Measurements from ENCODE around the gene SUMF1.

The SUMF1 gene

DNA sequence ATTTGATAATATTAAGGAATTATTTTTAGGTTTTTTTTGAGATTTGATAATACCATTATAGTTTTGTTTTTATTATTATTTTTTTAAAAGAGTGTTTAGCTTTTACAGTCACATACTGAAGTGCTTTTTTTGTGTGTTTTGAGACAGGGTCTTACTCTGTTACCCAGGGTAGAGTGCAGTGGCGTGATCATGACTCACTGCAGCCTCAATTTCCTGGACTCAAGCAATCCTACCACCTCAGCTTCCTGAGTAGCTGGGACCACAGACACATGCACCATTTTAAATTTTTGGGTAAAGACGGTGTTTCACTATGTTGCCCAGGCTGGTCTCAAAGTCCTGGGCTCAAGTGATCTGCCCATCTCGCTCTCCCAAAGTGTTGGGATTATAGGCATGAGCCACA, 73.0 kb downstream of the SUMF1 start:
- no peak overlapping the region for H3K4me3 ChIP-seq (IDR thresholded peaks at IDR 0.05; ENCODE audit: insufficient read depth, low read depth, low read length)
- no peaks in the 10 kb centered on the region for H3K79me2 ChIP-seq (ENCODE audit: insufficient read depth, low read depth)
- no peak overlapping the region for H3K9ac ChIP-seq
- H4K20me1 ChIP-seq (ENCODE audit: insufficient read depth), result no peaks in the 10 kb centered on the region
- H3K27ac ChIP-seq, result no peak overlapping the region
- no peak overlapping the region for H3K4me2 ChIP-seq
- H2AFZ ChIP-seq (ENCODE audit: low read depth), result no peak overlapping the region
- H3K36me3 ChIP-seq (ENCODE audit: insufficient read depth), result no peaks in the 10 kb centered on the region
- H3K27me3 ChIP-seq (ENCODE audit: insufficient read depth, low read depth), result no peaks in the 10 kb centered on the region
- TF ChIP-seq, protein P1, sequence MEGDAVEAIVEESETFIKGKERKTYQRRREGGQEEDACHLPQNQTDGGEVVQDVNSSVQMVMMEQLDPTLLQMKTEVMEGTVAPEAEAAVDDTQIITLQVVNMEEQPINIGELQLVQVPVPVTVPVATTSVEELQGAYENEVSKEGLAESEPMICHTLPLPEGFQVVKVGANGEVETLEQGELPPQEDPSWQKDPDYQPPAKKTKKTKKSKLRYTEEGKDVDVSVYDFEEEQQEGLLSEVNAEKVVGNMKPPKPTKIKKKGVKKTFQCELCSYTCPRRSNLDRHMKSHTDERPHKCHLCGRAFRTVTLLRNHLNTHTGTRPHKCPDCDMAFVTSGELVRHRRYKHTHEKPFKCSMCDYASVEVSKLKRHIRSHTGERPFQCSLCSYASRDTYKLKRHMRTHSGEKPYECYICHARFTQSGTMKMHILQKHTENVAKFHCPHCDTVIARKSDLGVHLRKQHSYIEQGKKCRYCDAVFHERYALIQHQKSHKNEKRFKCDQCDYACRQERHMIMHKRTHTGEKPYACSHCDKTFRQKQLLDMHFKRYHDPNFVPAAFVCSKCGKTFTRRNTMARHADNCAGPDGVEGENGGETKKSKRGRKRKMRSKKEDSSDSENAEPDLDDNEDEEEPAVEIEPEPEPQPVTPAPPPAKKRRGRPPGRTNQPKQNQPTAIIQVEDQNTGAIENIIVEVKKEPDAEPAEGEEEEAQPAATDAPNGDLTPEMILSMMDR (conservative IDR thresholded peaks at IDR 0.05; ENCODE audit: low read depth, low read length), result no peak
- no peaks in the 10 kb centered on the region for H3K4me1 ChIP-seq (ENCODE audit: low read depth, poor library complexity, severe bottlenecking)

DNA sequence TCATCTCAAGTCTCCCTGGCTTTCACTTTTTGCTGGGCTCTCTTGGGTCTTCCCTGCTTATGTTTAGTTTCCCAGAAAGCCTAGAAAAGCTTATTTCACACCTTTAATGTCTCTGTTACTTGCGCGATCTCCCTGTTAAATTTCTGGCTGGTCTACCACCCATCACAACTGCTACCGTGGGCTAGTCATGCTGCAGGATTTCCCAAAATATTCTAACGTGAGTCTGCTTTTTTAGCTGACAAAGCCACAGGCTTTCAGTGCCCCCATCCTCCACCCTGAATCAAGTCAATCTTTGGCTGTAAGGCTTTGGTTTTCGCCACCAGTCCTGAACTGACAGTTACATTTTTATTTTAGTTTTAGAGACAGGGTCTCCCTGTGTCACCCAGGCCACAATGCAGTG, 74.1 kb downstream of the SUMF1 start:
- H4K20me1 ChIP-seq (ENCODE audit: insufficient read depth), result no peaks in the 10 kb centered on the region
- TF ChIP-seq, protein P1 (conservative IDR thresholded peaks at IDR 0.05; ENCODE audit: low read depth, low read length), result no peak
- H3K4me3 ChIP-seq (IDR thresholded peaks at IDR 0.05; ENCODE audit: insufficient read depth, low read depth, low read length), result no peak overlapping the region
- no peaks in the 10 kb centered on the region for H3K79me2 ChIP-seq (ENCODE audit: insufficient read depth, low read depth)
- H3K4me1 ChIP-seq (ENCODE audit: low read depth, poor library complexity, severe bottlenecking), result no peaks in the 10 kb centered on the region
- H3K27ac ChIP-seq, result no peak overlapping the region
- H3K36me3 ChIP-seq (ENCODE audit: insufficient read depth), result no peaks in the 10 kb centered on the region
- H3K27me3 ChIP-seq (ENCODE audit: insufficient read depth, low read depth), result no peaks in the 10 kb centered on the region
- H3K4me2 ChIP-seq, result no peak overlapping the region
- no peak overlapping the region for H2AFZ ChIP-seq (ENCODE audit: low read depth)
- H3K9ac ChIP-seq, result no peak overlapping the region

- H3K27me3 ChIP-seq (ENCODE audit: insufficient read depth, low read depth), result no peaks in the 10 kb centered on the region
- H3K4me2 ChIP-seq, result no peak overlapping the region
- no peaks in the 10 kb centered on the region for H3K79me2 ChIP-seq (ENCODE audit: insufficient read depth, low read depth)
- H3K36me3 ChIP-seq (ENCODE audit: insufficient read depth), result no peaks in the 10 kb centered on the region
- H3K9ac ChIP-seq, result no peak overlapping the region
- H3K27ac ChIP-seq, result no peak overlapping the region
- no peak overlapping the region for H2AFZ ChIP-seq (ENCODE audit: low read depth)
- no peaks in the 10 kb centered on the region for H4K20me1 ChIP-seq (ENCODE audit: insufficient read depth)
- no peak overlapping the region for H3K4me3 ChIP-seq (IDR thresholded peaks at IDR 0.05; ENCODE audit: insufficient read depth, low read depth, low read length)
- H3K4me1 ChIP-seq (ENCODE audit: low read depth, poor library complexity, severe bottlenecking), result no peaks in the 10 kb centered on the region
- TF ChIP-seq, protein P1 (conservative IDR thresholded peaks at IDR 0.05; ENCODE audit: low read depth, low read length), result no peak
Observed at GRCh38 chr3:4387210-4388204, 79.6 kb downstream of the SUMF1 start.

DNA sequence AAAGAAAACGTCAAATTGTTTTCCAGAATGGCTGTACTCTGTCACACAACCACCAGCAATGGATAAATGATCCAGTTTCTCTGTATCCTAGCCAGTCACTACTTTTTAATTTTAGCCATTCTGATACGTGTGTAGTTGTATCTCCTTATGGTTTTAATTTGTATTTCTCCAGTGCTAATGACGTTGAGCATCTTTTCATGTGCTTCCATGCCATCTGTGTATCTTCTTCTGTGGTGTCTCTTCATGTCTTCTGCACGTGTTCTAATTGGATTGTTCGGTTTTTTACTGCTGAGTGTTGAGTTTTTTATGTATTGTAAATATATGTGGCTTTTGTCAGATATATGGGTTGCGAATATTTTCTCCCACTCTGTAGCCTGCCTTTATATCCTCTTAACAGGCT, 81.9 kb downstream of the SUMF1 start:
- Histone ChIP-seq H3K79me2 (ENCODE audit: insufficient read depth, low read depth) (no peaks in the 10 kb centered on the region), H2AFZ (ENCODE audit: low read depth) (no peak overlapping the region), H3K4me1 (ENCODE audit: low read depth, poor library complexity, severe bottlenecking) (no peaks in the 10 kb centered on the region), H3K27ac (no peak overlapping the region), H3K27me3 (ENCODE audit: insufficient read depth, low read depth) (no peaks in the 10 kb centered on the region), H3K9ac (no peak overlapping the region), H3K36me3 (ENCODE audit: insufficient read depth) (no peaks in the 10 kb centered on the region), H3K4me3 (IDR thresholded peaks at IDR 0.05; ENCODE audit: insufficient read depth, low read depth, low read length) (no peak overlapping the region), H4K20me1 (ENCODE audit: insufficient read depth) (no peaks in the 10 kb centered on the region), H3K4me2 (no peak overlapping the region)
- TF ChIP-seq, protein P1 (conservative IDR thresholded peaks at IDR 0.05; ENCODE audit: low read depth, low read length), result no peak

All from KMS-11 (cell line).